Measurements from ENCODE around the gene JUN.

JUN gene

GRCh38 chr1:58782178-58783089, 1.4 kb downstream of the JUN start:
- peak; percentile 77 to 85 (median 82) for DNase-seq

GRCh38 chr1:58781541-58782177, 2.2 kb downstream of the JUN start:
- DNase-seq, result peak; percentile 63 to 85 (median 78)

GRCh38 chr1:58780836-58781452, 2.9 kb downstream of the JUN start:
- no peak for DNase-seq

DNA sequence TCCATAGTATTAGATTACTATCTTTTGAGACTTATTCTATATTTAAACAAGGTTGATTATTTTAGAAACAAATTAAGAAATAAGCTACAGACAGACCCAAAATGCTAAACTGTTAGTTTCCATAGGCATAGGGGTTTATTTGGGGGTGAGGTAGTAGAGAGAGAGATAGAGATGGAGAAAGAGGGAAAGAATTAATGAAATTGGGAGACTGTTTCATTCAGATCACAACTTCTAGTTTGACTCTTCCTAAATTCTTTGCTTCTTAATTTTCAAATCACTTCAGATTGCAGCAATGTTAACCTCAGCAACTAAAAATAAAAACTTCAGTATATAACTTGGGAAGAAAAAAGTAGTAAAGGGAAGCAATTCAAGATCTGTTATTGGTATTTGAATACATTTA, 3.4 kb downstream of the JUN start:
- DNase-seq, result peak in 1 of 4 experiments; percentile 12

- peak in 3 of 4 experiments; percentile 23 to 46 (median 28) for DNase-seq
Measured at GRCh38 chr1:58779801-58780382, 4.0 kb downstream of the JUN start.

DNA sequence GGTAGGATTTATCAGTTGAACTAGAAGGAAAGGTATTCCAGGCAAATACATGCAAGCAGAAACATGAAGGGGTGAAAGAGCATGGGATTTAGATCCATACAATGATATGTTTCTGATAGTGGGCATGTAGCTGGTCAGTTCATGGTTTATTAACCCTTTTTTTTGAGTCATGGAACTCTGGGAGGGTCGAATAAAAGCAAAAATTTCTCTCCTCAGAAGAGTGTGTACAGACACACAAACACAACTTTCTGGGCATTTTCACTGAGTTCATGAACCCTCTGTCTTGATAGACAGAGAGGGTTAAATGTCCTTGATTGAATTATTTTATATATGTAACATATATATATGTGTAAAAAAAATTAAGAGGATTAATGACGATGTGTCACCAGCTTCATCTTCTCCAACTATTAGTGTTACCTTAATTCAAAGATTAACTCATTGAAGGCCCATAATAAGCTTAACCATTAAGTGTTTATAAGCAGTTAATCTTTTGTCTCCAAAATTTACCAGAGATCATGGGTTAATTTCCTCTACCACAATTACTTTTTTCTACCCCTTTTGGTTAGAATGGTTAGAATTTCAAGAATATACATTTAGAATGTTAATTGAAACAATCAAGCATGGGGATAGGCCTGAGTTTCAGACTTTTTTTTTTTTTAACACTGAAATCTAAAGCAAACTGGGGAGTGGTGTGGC, 4.6 kb downstream of the JUN start:
- DNase-seq, result no peak

DNA sequence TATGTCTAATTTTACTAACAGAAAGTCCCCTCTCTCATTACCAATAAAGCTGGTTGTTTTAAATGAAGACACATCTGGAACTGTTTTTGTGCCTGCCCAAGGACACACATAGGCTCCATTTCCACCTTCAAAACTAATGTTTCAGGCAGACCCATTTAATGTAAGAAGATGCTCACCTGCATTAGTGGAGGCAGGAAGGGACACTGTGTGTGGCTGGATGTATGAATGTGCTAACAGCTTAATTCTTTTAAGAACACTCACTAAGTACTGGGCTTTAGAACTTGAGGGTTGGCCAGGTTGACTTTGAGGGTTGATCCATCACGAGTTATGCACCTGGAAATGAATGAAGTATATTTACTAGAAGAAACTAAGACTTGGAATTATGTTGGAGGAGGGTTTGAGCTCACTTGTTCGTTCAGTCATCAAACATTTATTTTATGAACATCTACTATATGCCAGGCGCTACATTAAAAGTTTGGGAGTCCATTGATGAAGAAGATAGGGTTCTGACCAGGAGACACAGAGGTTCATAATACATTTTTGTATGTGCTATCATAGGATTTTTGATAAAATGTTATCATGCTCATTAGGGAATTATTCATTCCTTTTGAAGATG, 5.4 kb downstream of the JUN start:
- DNase-seq, result no peak

DNA sequence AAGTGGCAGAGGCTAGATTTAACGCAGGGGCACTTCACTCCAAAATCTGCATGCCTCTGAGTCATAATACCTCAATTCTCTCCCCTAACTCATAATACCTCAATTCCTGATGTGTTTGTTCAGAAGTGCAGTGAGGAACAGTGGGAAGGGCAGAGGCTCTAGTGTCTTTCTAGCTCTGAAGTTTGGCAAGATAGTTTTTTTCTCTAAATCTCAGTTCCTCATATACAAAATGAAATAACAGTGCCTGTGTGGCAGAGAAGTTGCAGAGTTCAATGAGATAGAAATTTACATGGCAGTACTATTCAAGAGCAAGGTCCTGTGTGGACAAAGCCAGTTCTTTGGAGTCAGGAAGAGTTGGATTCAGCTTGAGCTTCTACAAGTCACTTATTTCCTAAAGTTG, 9.8 kb downstream of the JUN start:
- peak in 2 of 4 experiments; percentile 44 to 56 for DNase-seq

GRCh38 chr1:58773406-58773840, 10.4 kb downstream of the JUN start:
- peak; percentile 57 to 63 (median 60) for DNase-seq

DNA sequence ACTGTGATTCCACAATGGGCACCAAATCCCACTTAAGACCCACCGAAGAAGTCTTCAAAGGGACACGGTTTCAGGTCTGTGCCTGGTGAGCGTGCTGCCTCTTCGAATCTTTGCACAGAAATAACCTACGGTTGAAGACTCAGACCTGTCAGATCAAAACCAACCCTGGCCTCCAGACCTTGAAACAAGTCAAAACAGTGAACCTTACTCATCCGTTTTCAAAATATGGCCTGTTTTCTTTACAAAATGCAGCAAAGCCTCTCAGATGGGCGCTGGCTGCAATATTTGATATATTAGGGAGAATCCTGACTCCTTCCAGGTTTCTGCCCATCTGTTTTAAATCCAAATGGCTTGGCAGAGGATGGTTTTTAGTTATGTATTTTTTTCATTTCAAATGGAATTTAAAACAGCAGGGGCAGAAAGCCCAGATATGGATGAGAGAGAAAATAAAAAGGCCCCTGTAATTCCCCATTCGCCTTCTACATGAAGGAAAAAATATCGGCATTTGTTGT, 14.0 kb downstream of the JUN start:
- no peak for DNase-seq

- DNase-seq, result peak; percentile 62 to 88 (median 76)
Measured at GRCh38 chr1:58768971-58769808, 14.7 kb downstream of the JUN start.

DNA sequence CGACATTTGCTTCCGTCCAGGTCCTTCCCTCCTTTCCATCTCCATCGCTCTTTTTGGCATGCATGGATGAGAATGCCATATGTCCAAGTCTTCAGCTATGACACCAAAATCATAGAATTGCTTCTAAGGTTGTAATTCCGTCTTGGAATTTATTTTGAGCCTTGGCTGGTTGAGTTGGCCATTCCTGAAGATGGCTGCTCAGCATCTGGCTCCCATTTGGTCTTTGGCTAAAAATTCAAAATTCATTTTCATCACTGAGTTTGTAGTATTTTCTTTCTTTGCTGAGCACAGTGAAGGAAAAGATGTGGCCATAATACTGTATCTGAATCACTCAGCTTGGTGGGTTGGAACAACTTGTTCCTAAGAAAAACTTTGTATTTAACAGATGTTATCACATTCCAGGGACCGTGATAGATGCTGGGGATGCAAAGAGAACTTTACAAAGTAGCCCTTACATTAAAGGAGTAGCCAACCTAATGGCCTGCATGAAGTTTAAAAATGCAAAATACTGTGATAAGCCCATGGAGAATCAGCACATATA, 15.6 kb downstream of the JUN start:
- DNase-seq, result no peak

- no peak for DNase-seq
Measured at GRCh38 chr1:58767143-58767542, 16.7 kb downstream of the JUN start.

GRCh38 chr1:58765441-58765840, 18.4 kb downstream of the JUN start:
- peak in 3 of 4 experiments; percentile 47 to 61 (median 53) for DNase-seq

GRCh38 chr1:58765006-58765405, 18.8 kb downstream of the JUN start:
- DNase-seq, result peak in 3 of 4 experiments; percentile 26 to 64 (median 43)

DNA sequence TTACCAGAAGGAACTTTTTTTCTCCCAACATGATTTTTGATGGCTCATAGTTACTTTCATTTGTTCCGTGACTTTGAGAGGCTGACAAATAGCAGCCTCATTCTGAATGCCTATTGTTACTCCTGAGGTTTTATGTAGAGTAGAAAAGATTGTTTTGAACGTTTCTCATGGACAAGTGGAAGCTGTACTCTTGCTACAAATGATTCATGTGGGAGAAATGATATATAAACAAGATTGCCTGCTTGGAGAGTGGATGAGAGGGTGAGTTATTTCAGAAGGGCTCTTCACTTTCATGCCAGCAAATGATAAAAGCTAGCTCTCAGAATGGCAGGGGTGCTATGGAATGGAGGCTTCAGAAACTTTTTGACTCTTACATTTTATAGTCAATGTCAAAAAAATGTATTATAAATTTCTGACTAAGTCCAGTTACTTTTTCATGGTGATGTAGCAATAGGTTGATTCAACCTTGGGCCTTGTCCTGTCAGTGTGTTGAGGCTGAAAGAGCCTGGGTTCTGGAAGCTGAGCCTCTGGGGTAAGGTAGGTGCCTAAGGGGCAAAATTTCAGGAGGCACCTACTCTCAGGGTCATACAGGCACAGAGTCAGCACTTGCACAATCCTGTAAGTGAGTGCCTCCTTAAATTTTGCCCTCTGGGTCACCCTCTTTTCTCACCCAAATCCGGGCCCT, 19.4 kb downstream of the JUN start:
- no peak for DNase-seq

DNA sequence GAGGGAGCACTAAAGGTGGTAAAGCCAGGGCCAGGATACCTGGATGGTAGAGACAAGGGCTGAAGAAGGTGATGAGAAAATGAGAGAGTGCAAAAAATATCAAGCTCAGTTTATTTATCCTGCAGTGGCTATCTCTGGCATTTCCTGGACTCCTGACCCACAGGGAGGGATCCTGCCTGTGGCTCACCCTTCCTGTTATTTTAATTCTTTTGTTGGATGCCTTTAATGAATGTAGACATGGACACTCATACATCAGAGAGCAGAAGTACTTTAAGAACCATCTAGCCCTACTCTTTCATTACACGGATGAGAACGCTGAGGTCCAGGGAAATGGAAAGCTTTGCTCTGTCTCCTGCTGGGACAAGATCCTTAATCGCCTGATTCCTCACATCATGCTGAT, 20.6 kb downstream of the JUN start:
- DNase-seq, result no peak

GRCh38 chr1:58762806-58763205, 21.0 kb downstream of the JUN start:
- DNase-seq, result no peak

DNA sequence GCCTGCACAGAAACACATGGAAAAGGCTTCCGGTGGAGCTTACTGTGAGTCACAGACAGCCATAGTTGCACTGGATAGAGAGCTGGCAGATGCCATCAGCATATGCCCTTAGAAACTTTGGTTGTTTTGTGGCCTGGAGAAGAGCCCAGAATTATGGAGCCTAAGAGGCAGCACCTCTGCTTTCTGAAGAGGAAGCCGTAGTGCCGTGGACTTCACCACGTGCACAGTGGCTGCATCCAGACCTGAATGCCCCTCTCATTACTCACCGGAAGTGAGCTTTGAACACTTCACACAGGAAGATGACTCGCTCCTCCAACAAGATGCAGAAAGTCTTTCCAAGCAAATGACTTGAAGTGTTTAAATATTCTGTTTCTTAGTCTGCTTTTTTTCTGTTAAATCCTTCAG, 28.4 kb downstream of the JUN start:
- peak; percentile 70 to 88 (median 74) for DNase-seq
